ENCODE results near the gene NFIB.

- TF ChIP-seq EZH2 (IDR thresholded peaks at IDR 0.05; ENCODE audit: low read length) (no peak), CTCF (optimal IDR thresholded peaks at IDR 0.05 in 1 of 3, IDR thresholded peaks at IDR 0.05 in 1 of 3, conservative IDR thresholded peaks at IDR 0.05 in 1 of 3; ENCODE audit: extremely low read depth in 1 of 3, insufficient read depth in 2 of 3, low read length in 3 of 3) (peak in 2 of 3 experiments; percentile 4 to 17)
Observed at GRCh38 chr9:14347406-14348122, 33.6 kb upstream of the NFIB start.

All from keratinocyte (primary cell).